GM12878 (cell line): ENCODE measurements around the gene WDR86. TPM values are rescaled to one million over a fixed set of nuclear protein-coding genes. Genes with fewer than 3 reads are reported as not detected.

Source experiments
- ASH2L ChIP-seq: fragments of 300-600, 200-600 bp; sonication (generic); IDR thresholded peaks from 2 replicates; pipeline ENCODE4 v1.6.1; 2017; ENCODE audit warnings: low read depth, mild to moderate bottlenecking, borderline replicate concordance
- ATF7 ChIP-seq: fragments of 450-650 bp; IDR thresholded peaks from 2 replicates; pipeline ENCODE4 v1.6.1; 2016; ENCODE audit warnings: low read depth, mild to moderate bottlenecking
- CREB1 ChIP-seq: IDR thresholded peaks from 2 replicates; pipeline ENCODE4 v1.6.1; 2012; ENCODE audit warnings: low read depth, mild to moderate bottlenecking, inconsistent platforms
- CREM ChIP-seq: IDR thresholded peaks from 2 replicates; pipeline ENCODE4 v1.6.1; 2014; ENCODE audit warnings: antibody characterized with exemption, low read depth
- ESRRA ChIP-seq: IDR thresholded peaks from 2 replicates; pipeline ENCODE4 v1.6.1; 2012; ENCODE audit warnings: mild to moderate bottlenecking, low read length, improper control_type of control experiment
- FOXM1 ChIP-seq: IDR thresholded peaks from 2 replicates; pipeline ENCODE4 v1.6.1; 2012; ENCODE audit warnings: low read depth, mild to moderate bottlenecking, inconsistent platforms, low read length, moderate library complexity
- JUNB ChIP-seq: IDR thresholded peaks from 2 replicates; pipeline ENCODE4 v1.6.1; 2016; ENCODE audit warnings: antibody characterized with exemption, mild to moderate bottlenecking
- JUND ChIP-seq: IDR thresholded peaks from 2 replicates; pipeline ENCODE4 v1.6.1; 2012; ENCODE audit warnings: low read depth, mild to moderate bottlenecking, low read length, improper control_type of control experiment, moderate library complexity
- MEF2A ChIP-seq: IDR thresholded peaks from 2 replicates; pipeline ENCODE4 v1.6.1; 2011; ENCODE audit warnings: low read depth, mild to moderate bottlenecking, low read length, moderate library complexity; ENCODE audit not compliant: insufficient read depth
- PAX8 ChIP-seq: fragments of 450-650 bp; IDR thresholded peaks from 2 replicates; pipeline ENCODE4 v1.6.1; 2017; ENCODE audit warnings: mild to moderate bottlenecking, moderate library complexity
- USF1 ChIP-seq: IDR thresholded peaks from 2 replicates; pipeline ENCODE4 v1.6.1; 2011; ENCODE audit warnings: borderline replicate concordance, low read depth, mild to moderate bottlenecking, moderate library complexity, mixed read lengths, low read length; ENCODE audit not compliant: insufficient read depth; ENCODE audit errors: extremely low read length
- polyA plus RNA-seq, 11 experiments: library from polyadenylated mRNA; depleted of rRNA in 4 of 11; unstranded in 6 of 11; stranded (reverse) in 5 of 11; fragments of >200 nt; fragmentation: Nextera tagmentation in 4 of 11; fragmentation: Illumina TruSeq in 1 of 11; extraction: Ambion mirVana in 4 of 11; extraction: Trizol in 1 of 11; gene quantifications; 1 replicate in 1 of 11; 2 replicates in 10 of 11; pipeline versions ENCODE4 v1.2.1 to v1.2.3, GENCODE V29; 2011 to 2016; ENCODE audit warnings: inconsistent platforms in 2 of 11, missing spikeins in 2 of 11, low read depth in 1 of 11
- total RNA-seq, 4 experiments: library from RNA; depleted of rRNA in 3 of 4; stranded (reverse); fragments of >200 nt in 3 of 4; fragmentation: Illumina TruSeq in 1 of 4; extraction: Trizol in 1 of 4; gene quantifications; 2 replicates each; pipeline versions ENCODE4 v1.2.1 to v1.2.3, GENCODE V29; 2013 to 2021
- TF ChIP-seq, protein P1 (sequence below): fragments of 450-650 bp; IDR thresholded peaks from 2 replicates; pipeline ENCODE4 v1.6.1; 2017; ENCODE audit warnings: mild to moderate bottlenecking, moderate library complexity

The WDR86 gene
- total and polyA plus RNA-seq, 10 of the 15 experiments (the other 5 are each of a cell fraction or from before 2014, with no cell fraction given) = 0.05 to 0.19 (median 0.15) TPM; not detected in 7

GRCh38 chr7:151336027-151336708 lies 73.7 kb downstream of the WDR86 start (continued):
- TF ChIP-seq MEF2A (0 out of 2 replicates have a peak, but pooled peaks have one; percentile 17), CREB1 (peak; percentile 46; the same call in 1 of the 2 replicates), JUNB (peak; percentile 40; the same call in 1 of the 2 replicates), JUND (no peak), USF1 (no peak), FOXM1 (peak; percentile 70; the same call in 1 of the 2 replicates), ATF7 (no peak), ASH2L (no peak), CREM (no peak), ESRRA (no peak), PAX8 (no peak)
- TF ChIP-seq, protein P1, sequence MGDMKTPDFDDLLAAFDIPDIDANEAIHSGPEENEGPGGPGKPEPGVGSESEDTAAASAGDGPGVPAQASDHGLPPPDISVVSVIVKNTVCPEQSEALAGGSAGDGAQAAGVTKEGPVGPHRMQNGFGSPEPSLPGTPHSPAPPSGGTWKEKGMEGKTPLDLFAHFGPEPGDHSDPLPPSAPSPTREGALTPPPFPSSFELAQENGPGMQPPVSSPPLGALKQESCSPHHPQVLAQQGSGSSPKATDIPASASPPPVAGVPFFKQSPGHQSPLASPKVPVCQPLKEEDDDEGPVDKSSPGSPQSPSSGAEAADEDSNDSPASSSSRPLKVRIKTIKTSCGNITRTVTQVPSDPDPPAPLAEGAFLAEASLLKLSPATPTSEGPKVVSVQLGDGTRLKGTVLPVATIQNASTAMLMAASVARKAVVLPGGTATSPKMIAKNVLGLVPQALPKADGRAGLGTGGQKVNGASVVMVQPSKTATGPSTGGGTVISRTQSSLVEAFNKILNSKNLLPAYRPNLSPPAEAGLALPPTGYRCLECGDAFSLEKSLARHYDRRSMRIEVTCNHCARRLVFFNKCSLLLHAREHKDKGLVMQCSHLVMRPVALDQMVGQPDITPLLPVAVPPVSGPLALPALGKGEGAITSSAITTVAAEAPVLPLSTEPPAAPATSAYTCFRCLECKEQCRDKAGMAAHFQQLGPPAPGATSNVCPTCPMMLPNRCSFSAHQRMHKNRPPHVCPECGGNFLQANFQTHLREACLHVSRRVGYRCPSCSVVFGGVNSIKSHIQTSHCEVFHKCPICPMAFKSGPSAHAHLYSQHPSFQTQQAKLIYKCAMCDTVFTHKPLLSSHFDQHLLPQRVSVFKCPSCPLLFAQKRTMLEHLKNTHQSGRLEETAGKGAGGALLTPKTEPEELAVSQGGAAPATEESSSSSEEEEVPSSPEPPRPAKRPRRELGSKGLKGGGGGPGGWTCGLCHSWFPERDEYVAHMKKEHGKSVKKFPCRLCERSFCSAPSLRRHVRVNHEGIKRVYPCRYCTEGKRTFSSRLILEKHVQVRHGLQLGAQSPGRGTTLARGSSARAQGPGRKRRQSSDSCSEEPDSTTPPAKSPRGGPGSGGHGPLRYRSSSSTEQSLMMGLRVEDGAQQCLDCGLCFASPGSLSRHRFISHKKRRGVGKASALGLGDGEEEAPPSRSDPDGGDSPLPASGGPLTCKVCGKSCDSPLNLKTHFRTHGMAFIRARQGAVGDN = no peak
